ENCODE data around the gene SGMS1.
A peak's percentile ranks its signal among the peaks of the same experiment; 100 is the strongest.

Gene SGMS1

GRCh38 chr10:50615658-50616057 is 8.1 kb downstream of the SGMS1 start:
- no peak for DNase-seq (ENCODE audit: low read depth)
- TF ChIP-seq CTCF (IDR thresholded peaks at IDR 0.05; ENCODE audit: insufficient read depth, low read depth, low read length, missing control alignments) = no peak
- no peak overlapping the region for H3K4me3 ChIP-seq (ENCODE audit: low read depth, low read length)

DNA sequence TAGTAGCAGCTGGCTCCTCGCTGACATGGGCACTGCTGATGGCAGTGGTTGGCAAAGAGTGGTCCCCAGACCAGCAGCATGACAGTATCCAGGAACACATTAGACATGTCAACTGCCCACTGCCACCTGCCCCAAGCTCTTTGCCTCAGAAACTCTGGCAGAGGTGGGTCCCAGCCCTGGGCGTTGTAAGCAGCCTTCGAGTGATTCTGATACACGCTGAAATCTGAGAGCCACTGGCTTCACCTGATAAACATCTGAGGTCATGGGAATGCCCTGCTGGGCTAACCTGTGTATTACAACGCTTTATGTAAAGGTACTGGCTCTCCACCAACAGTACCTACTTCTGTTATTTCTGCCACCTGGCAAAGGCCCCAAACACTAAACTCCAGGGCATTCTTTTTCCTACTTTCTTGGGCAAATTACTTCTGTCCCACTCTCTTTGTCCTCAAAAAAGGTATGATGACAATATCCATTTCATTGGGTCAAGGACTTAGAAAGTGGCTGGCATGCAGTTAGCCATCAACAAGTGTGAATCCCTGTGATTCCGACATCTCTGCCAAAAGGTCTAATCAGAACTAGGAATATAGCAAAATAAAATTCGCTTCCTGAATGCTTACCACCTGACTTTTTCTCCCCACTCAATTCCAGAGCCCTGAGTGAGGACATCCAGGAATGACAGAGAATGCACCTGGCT is 9.2 kb downstream of the SGMS1 start:
- peak; percentile 71 for DNase-seq (ENCODE audit: low read depth)
- H3K4me3 ChIP-seq (ENCODE audit: low read depth, low read length) = no peak overlapping the region

GRCh38 chr10:50613726-50614443 is 9.9 kb downstream of the SGMS1 start:
- no peak for TF ChIP-seq CTCF (IDR thresholded peaks at IDR 0.05; ENCODE audit: insufficient read depth, low read depth, low read length, missing control alignments)
- DNase-seq (ENCODE audit: low read depth) = no peak
- H3K4me3 ChIP-seq (ENCODE audit: low read depth, low read length) = no peak overlapping the region

More for the DNA sequence above, 9.2 kb downstream of the SGMS1 start:
- peak; percentile 55 for TF ChIP-seq CTCF (IDR thresholded peaks at IDR 0.05; ENCODE audit: insufficient read depth, low read depth, low read length, missing control alignments)

DNA sequence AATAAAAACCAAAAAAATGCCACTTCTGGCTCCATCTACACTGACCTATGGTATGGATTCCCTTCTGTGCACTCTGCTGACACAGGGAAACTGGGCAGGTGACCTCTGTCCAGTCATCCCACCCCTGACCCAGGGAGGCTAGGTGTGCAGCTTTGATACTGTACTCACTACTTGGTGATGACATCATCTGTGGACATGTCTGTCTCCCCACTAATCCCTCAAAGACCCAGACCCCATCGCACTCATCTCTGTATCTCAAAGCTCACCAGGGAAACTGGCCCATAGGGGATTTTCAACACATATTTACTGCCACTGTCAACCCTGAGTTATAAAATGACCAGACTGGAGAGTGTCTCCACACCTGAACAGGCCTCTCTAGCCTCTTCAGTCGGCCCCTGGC is 10.6 kb downstream of the SGMS1 start:
- no peak overlapping the region for H3K4me3 ChIP-seq (ENCODE audit: low read depth, low read length)
- no peak for TF ChIP-seq CTCF (IDR thresholded peaks at IDR 0.05; ENCODE audit: insufficient read depth, low read depth, low read length, missing control alignments)
- peak; percentile 61 for DNase-seq (ENCODE audit: low read depth)

DNA sequence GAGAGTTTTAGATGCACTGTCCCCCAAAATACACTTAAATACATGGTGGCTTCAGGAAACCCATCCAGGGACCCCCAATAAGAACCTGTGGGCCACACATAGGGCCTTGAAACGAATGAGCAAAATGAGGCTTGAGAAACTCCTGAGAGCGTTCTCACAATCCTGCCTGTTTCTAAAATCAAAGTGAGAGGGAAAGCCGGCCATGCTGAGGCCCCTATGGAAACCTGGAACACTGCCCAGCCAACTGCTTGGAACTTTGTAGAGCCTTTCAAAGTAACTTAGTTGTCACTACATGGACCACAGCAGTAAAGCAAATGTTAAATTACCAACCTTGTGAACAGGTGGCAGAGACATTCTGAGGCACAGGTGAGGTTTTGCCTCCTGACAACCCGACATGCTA is 13.4 kb downstream of the SGMS1 start:
- DNase-seq (ENCODE audit: low read depth) = no peak
- no peak for TF ChIP-seq CTCF (IDR thresholded peaks at IDR 0.05; ENCODE audit: insufficient read depth, low read depth, low read length, missing control alignments)

GRCh38 chr10:50607356-50607925 is 16.3 kb downstream of the SGMS1 start:
- no peak for TF ChIP-seq CTCF (IDR thresholded peaks at IDR 0.05; ENCODE audit: insufficient read depth, low read depth, low read length, missing control alignments)
- DNase-seq (ENCODE audit: low read depth) = no peak
- no peak overlapping the region for H3K4me3 ChIP-seq (ENCODE audit: low read depth, low read length)

More for the DNA sequence above, 13.4 kb downstream of the SGMS1 start:
- no peak overlapping the region for H3K4me3 ChIP-seq (ENCODE audit: low read depth, low read length)
